Endothelial cell of umbilical vein (primary cell): Measurements from ENCODE around the gene MYL11. TPM values are rescaled to one million over a fixed set of nuclear protein-coding genes. Genes with fewer than 3 reads are reported as not detected.
A peak's percentile ranks its signal among the peaks of the same experiment; 100 is the strongest.

Source experiments
- BruUV-seq: library from RNA; stranded (reverse); fragments of 400-500 nt; replicated peaks from 2 replicates; lab custom pipeline; 2021; lab: Mats Ljungman, UMichigan
- CTCF ChIA-PET: fragments of 300-600, 350-600 bp; sonication (Branson Sonifier 250); formaldehyde crosslinking; loops from one replicate; lab custom pipeline; 2021; ENCODE audit warnings: antibody characterized with exemption, inconsistent platforms; lab: Charles Lee
- POLR2A ChIA-PET: fragments of 300-600, 350-600 bp; sonication (Branson Sonifier 250); formaldehyde crosslinking; loops from one replicate; lab custom pipeline; 2021; ENCODE audit warnings: antibody characterized with exemption, inconsistent platforms; lab: Charles Lee
- DNase-seq: peaks from one replicate; pipeline ENCODE4 v3.0.0-alpha.2; 2011; ENCODE audit warnings: low read depth, low spot score
- FAIRE-seq: peaks from 2 replicates; lab custom pipeline; 2011; peaks lifted over from hg19 to GRCh38; lab: Jason Lieb, UNC
- H2AFZ ChIP-seq: 2 replicates; pipeline ENCODE4 v1.6.0; 2012; ENCODE audit warnings: low read depth, low read length, control low read depth, inconsistent platforms
- H3K27ac ChIP-seq: 2 replicates; pipeline ENCODE4 v1.5.1; 2011; ENCODE audit warnings: low read depth, mild to moderate bottlenecking, control low read depth, low read length, moderate library complexity; ENCODE audit not compliant: insufficient read depth
- H3K27me3 ChIP-seq, 2 experiments: 2 replicates each; pipeline versions ENCODE4 v1.6.0 to v1.6.1; 2011; ENCODE audit warnings: low read length in 2 of 2, mixed read lengths in 1 of 2; ENCODE audit not compliant: control insufficient read depth in 2 of 2, insufficient read depth in 2 of 2
- H3K36me3 ChIP-seq, 2 experiments: 2 replicates in 1 of 2; 3 replicates in 1 of 2; pipeline ENCODE4 v1.5.1; 2011; ENCODE audit warnings: low read length in 2 of 2, mild to moderate bottlenecking in 1 of 2, moderate library complexity in 1 of 2; ENCODE audit not compliant: control insufficient read depth in 2 of 2, insufficient read depth in 2 of 2; ENCODE audit errors: extremely low read depth in 1 of 2
- H3K4me1 ChIP-seq: 3 replicates; pipeline ENCODE4 v1.5.1; 2011; ENCODE audit warnings: mild to moderate bottlenecking, low read length; ENCODE audit not compliant: control insufficient read depth, insufficient read depth; ENCODE audit errors: extremely low read depth
- H3K4me2 ChIP-seq: 2 replicates; pipeline ENCODE4 v1.6.1; 2011; ENCODE audit warnings: low read length, control low read depth, mixed read lengths; ENCODE audit not compliant: insufficient read depth
- H3K4me3 ChIP-seq, 3 experiments: fragments of 200-600 bp in 1 of 3; sonication (generic), shearing (Covaris generic) in 1 of 3; replicated peaks in 1 of 3; 2 replicates each; pipeline ENCODE4 v1.5.1; 2011 to 2016; ENCODE audit warnings: control low read depth in 3 of 3, low read length in 3 of 3, mild to moderate bottlenecking in 2 of 3, inconsistent platforms in 1 of 3, low read depth in 1 of 3, moderate library complexity in 1 of 3; ENCODE audit not compliant: insufficient read depth in 1 of 3
- H3K79me2 ChIP-seq: 2 replicates; pipeline ENCODE4 v1.6.0; 2012; ENCODE audit warnings: low read length, inconsistent platforms; ENCODE audit not compliant: control insufficient read depth, insufficient read depth
- H3K9ac ChIP-seq: replicated peaks from 2 replicates; pipeline ENCODE3; 2011; ENCODE audit warnings: low read length, control low read depth; ENCODE audit not compliant: insufficient read depth; ENCODE audit errors: extremely low read depth
- H3K9me1 ChIP-seq: replicated peaks from 3 replicates; pipeline ENCODE4 v1.6.0; 2011; ENCODE audit warnings: mild to moderate bottlenecking, low read length; ENCODE audit not compliant: control insufficient read depth, insufficient read depth; ENCODE audit errors: extremely low read depth
- H3K9me3 ChIP-seq: replicated peaks from 2 replicates; pipeline ENCODE4 v1.5.1; 2012; ENCODE audit warnings: low read length, inconsistent platforms; ENCODE audit not compliant: control insufficient read depth, insufficient read depth
- H4K20me1 ChIP-seq: replicated peaks from 2 replicates; pipeline ENCODE3; 2011; ENCODE audit warnings: mild to moderate bottlenecking, low read length; ENCODE audit not compliant: control insufficient read depth, insufficient read depth; ENCODE audit errors: extremely low read depth
- CTCF ChIP-seq, 2 donors: IDR thresholded peaks; 1 replicate in 1 of 2; 2 replicates in 1 of 2; pipeline ENCODE4 v1.5.1; 2011; ENCODE audit warnings: low read length in 2 of 2, mild to moderate bottlenecking in 2 of 2, moderate library complexity in 2 of 2, control low read depth in 1 of 2, inconsistent platforms in 1 of 2, low read depth in 1 of 2; ENCODE audit not compliant: insufficient read depth in 1 of 2; ENCODE audit errors: extremely low read depth in 1 of 2
- EZH2 ChIP-seq: IDR thresholded peaks from 2 replicates; pipeline ENCODE4 v1.6.1; 2012; ENCODE audit warnings: borderline replicate concordance, low read depth, mild to moderate bottlenecking, moderate library complexity, low read length, inconsistent platforms; ENCODE audit not compliant: severe bottlenecking
- FOS ChIP-seq: IDR thresholded peaks from 2 replicates; pipeline ENCODE4 v1.6.1; 2011; ENCODE audit warnings: mild to moderate bottlenecking, low read length, moderate library complexity, borderline replicate concordance; ENCODE audit not compliant: insufficient read depth
- JUN ChIP-seq: IDR thresholded peaks from 2 replicates; pipeline ENCODE4 v1.6.1; 2011; ENCODE audit warnings: borderline replicate concordance, low read depth; ENCODE audit not compliant: insufficient read length, insufficient read depth
- POLR2A ChIP-seq: IDR thresholded peaks from 2 replicates; pipeline ENCODE4 v1.6.1; 2012; ENCODE audit warnings: low read depth, mild to moderate bottlenecking, control low read depth, low read length
- dilution Hi-C: fragments of 300-500 bp; cut with MboI; formaldehyde crosslinking; loops from one replicate; pipeline ENCODE4 v1.15.0; 2019; ENCODE audit warnings: low sequenced_read_pairs; ENCODE audit not compliant: extremely low pct_ligation_motif_present
- intact Hi-C: fragments of 100-400 bp; cut with micrococcal nuclease; formaldehyde crosslinking; loops from one replicate; pipeline ENCODE4 v1.10.0; 2022
- polyA plus RNA-seq, 4 experiments: library from polyadenylated mRNA; depleted of rRNA in 3 of 4; stranded (reverse) in 3 of 4; unstranded in 1 of 4; fragments of >200 nt; gene quantifications; 2 replicates each; pipeline versions ENCODE4 v1.2.1 to v1.2.3, GENCODE V29; 2011 to 2012; ENCODE audit warnings: missing spikeins in 1 of 4
- total RNA-seq: library from RNA; stranded (reverse); gene quantifications from 2 replicates; pipeline ENCODE4 v1.2.3, GENCODE V29; 2021
- TF ChIP-seq, protein P1 (sequence below): IDR thresholded peaks from 2 replicates; pipeline ENCODE4 v1.6.1; 2011; ENCODE audit not compliant: insufficient read depth, insufficient read length

MYL11 gene
- total and polyA plus RNA-seq, 2 donors (not counting 3 experiments of a cell fraction or from before 2014, with no cell fraction given) = 1.3 TPM; not detected in 1

DNA sequence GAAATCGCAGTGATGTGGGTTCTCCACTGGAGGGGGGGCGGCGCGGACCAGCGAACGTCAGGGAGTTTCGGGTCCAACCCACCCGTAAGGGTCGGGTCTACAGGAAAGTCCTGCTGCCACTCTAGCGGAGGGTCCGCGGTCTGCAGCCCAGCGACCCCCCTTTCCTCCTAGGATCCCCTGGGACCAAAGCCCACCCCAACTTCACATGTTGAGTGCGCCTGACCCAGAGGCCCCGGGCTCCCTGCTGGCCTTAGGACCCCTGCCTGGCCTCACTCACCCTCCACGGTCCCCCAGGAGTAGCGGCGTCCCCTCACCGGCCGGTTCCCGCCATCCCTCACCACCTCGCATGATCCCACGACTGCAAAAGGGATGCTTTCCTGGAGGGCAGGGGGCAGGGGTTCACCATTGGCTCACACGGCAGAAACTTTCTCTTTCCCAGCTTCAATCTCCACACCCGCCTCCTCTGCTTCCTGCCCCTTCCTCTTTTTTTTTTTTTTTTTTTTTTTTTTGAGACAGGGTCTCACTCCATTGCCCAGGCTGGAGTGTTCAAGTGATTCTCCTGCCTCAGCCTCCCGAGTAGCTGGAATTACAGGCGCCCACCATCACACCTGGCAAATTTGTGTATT lies 4.7 kb downstream of the MYL11 start:
- intact Hi-C loops (no loop called here), dilution Hi-C loops (no loop called here)
- Histone ChIP-seq H4K20me1 (no peaks in the 10 kb centered on the region), H3K4me1 (peaks cover 12% of the 10 kb centered on the region), H3K79me2 (no peaks in the 10 kb centered on the region), H3K27ac (no peak overlapping the region), H3K9ac (peak overlapping the region; percentile 40), H3K9me1 (no peaks in the 10 kb centered on the region), H2AFZ (peak overlapping the region; percentile 99), H3K4me3 (peak overlapping the region; percentile 22 to 61 (median 41)), H3K36me3 (no peaks in the 10 kb centered on the region), H3K27me3 (no peaks in the 10 kb centered on the region), H3K4me2 (peak overlapping the region; percentile 88), H3K9me3 (no peaks in the 10 kb centered on the region)
- no TSS peak for BruUV-seq
- no peak for TF ChIP-seq CTCF (IDR thresholded peaks at IDR 0.05; ENCODE audit: extremely low read depth in 1 of 2, insufficient read depth in 1 of 2, low read depth in 1 of 2, low read length in 2 of 2)
- TF ChIP-seq, protein P1, sequence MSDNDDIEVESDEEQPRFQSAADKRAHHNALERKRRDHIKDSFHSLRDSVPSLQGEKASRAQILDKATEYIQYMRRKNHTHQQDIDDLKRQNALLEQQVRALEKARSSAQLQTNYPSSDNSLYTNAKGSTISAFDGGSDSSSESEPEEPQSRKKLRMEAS = no peak
- TF ChIP-seq POLR2A = no peak
- TF ChIP-seq FOS = no peak
- no peak for TF ChIP-seq JUN
- TF ChIP-seq EZH2 = no peak
- ChIA-PET CTCF (interaction anchor here (1.0 to 2.0 kb wide), 3 partner anchors 13 to 30 kb away, joined by 3 to 11 read pairs (median 6); no protein-coding TSS in a partner anchor), POLR2A (no interaction called here)
- DNase-seq (no peak), FAIRE-seq (no peak)
